Measurements from ENCODE around the gene LPIN2. TPM values are rescaled to one million over a fixed set of nuclear protein-coding genes. Genes with fewer than 3 reads are reported as not detected.
"Not testable (repeated sequence)": the region's sequence is repeated elsewhere in the genome, so short reads cannot be mapped to it uniquely, and the experiment has no call there.

The LPIN2 gene
- total RNA-seq, 1 donor from 2014 or later, result 28.5 TPM

GRCh38 chr18:3012136-3013023 is 564 bp downstream of the LPIN2 start:
- peak; percentile 61 to 74 for DNase-seq (ENCODE audit: low spot score in 2 of 2)
- FAIRE-seq, result no peak

GRCh38 chr18:3010086-3010485 is 2.9 kb downstream of the LPIN2 start:
- FAIRE-seq, result no peak
- no peak for DNase-seq (ENCODE audit: low spot score in 2 of 2)

- FAIRE-seq (no peak), DNase-seq (ENCODE audit: low spot score in 2 of 2) (no peak)
Measured at GRCh38 chr18:3008541-3008940, 4.4 kb downstream of the LPIN2 start.

GRCh38 chr18:3007491-3007890 is 5.5 kb downstream of the LPIN2 start:
- FAIRE-seq (no peak), DNase-seq (ENCODE audit: low spot score in 2 of 2) (no peak)

- FAIRE-seq, result no peak
Measured at GRCh38 chr18:3005462-3005861, 7.5 kb downstream of the LPIN2 start.

GRCh38 chr18:3003766-3004165 is 9.2 kb downstream of the LPIN2 start:
- FAIRE-seq, result not testable (repeated sequence)

More at GRCh38 chr18:3005462-3005861, 7.5 kb downstream of the LPIN2 start:
- DNase-seq (ENCODE audit: low spot score in 2 of 2), result no peak

GRCh38 chr18:3002732-3003131 is 10.2 kb downstream of the LPIN2 start:
- FAIRE-seq, result no peak
- DNase-seq (ENCODE audit: low spot score in 2 of 2), result no peak

More at GRCh38 chr18:3003766-3004165, 9.2 kb downstream of the LPIN2 start:
- not testable (repeated sequence) for DNase-seq (ENCODE audit: low spot score in 2 of 2)

- no peak for DNase-seq (ENCODE audit: low spot score in 2 of 2)
- no peak for FAIRE-seq
Measured at GRCh38 chr18:2998644-2999043, 14.3 kb downstream of the LPIN2 start.

GRCh38 chr18:2997846-2998564 is 14.9 kb downstream of the LPIN2 start:
- no peak for DNase-seq (ENCODE audit: low spot score in 2 of 2)

GRCh38 chr18:2997429-2997828 is 15.5 kb downstream of the LPIN2 start:
- no peak for DNase-seq (ENCODE audit: low spot score in 2 of 2)
- no peak for FAIRE-seq

More at GRCh38 chr18:2997846-2998564, 14.9 kb downstream of the LPIN2 start:
- no peak for FAIRE-seq

GRCh38 chr18:2994603-2995432 is 18.1 kb downstream of the LPIN2 start:
- FAIRE-seq (no peak), DNase-seq (ENCODE audit: low spot score in 2 of 2) (no peak)

GRCh38 chr18:2994020-2994589 is 18.8 kb downstream of the LPIN2 start:
- FAIRE-seq (no peak), DNase-seq (ENCODE audit: low spot score in 2 of 2) (no peak)

GRCh38 chr18:2992995-2993877 is 19.7 kb downstream of the LPIN2 start:
- no peak for FAIRE-seq
- no peak for DNase-seq (ENCODE audit: low spot score in 2 of 2)

- FAIRE-seq, result no peak
- no peak for DNase-seq (ENCODE audit: low spot score in 2 of 2)
Measured at GRCh38 chr18:2990956-2991640, 21.8 kb downstream of the LPIN2 start.

- DNase-seq (ENCODE audit: low spot score in 2 of 2) (no peak), FAIRE-seq (no peak)
Measured at GRCh38 chr18:2987876-2988790, 24.8 kb downstream of the LPIN2 start.

GRCh38 chr18:2986150-2986865 is 26.6 kb downstream of the LPIN2 start:
- no peak for FAIRE-seq
- no peak for DNase-seq (ENCODE audit: low spot score in 2 of 2)

- FAIRE-seq (no peak), DNase-seq (ENCODE audit: low spot score in 2 of 2) (no peak)
Measured at GRCh38 chr18:2985628-2986027, 27.3 kb downstream of the LPIN2 start.

All from frontal cortex (tissue), 4 donors.